Measurements from ENCODE around the gene SETD5.

DNA sequence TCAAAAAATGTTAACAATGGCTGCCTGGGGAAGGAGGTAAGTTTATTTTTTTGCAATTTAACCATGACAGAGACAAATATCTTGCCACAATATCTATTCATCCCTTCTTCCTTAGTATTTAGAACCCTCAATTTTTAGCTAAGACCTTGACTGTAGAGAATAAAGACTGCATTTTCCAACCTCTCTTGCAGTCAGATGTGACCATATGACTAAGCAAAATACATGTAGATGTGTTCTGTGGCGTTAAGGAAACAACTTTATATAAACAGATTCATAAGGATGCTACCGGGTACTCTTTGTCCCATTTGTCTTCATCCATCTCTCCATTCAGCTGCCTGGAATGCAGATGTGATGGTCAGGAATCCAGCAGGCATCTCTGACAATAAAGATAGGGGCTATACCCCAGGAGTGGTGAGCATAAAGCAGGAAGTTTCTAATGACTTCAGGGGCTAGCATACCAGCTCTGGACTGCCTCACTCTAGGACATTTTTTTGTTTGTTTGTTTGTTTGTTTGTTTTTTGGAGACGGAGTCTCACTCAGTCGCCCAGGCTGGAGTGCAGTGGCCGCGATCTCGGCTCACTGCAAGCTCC, 115.1 kb downstream of the SETD5 start:
- TF ChIP-seq, protein P1, sequence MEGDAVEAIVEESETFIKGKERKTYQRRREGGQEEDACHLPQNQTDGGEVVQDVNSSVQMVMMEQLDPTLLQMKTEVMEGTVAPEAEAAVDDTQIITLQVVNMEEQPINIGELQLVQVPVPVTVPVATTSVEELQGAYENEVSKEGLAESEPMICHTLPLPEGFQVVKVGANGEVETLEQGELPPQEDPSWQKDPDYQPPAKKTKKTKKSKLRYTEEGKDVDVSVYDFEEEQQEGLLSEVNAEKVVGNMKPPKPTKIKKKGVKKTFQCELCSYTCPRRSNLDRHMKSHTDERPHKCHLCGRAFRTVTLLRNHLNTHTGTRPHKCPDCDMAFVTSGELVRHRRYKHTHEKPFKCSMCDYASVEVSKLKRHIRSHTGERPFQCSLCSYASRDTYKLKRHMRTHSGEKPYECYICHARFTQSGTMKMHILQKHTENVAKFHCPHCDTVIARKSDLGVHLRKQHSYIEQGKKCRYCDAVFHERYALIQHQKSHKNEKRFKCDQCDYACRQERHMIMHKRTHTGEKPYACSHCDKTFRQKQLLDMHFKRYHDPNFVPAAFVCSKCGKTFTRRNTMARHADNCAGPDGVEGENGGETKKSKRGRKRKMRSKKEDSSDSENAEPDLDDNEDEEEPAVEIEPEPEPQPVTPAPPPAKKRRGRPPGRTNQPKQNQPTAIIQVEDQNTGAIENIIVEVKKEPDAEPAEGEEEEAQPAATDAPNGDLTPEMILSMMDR (IDR thresholded peaks at IDR 0.05): no peak
- no peak for TF ChIP-seq POLR2A (IDR thresholded peaks at IDR 0.05)
